ENCODE measurements around the gene TFAP2E. TPM values are rescaled to one million over a fixed set of nuclear protein-coding genes. Genes with fewer than 3 reads are reported as not detected.
"Not testable (repeated sequence)": the region's sequence is repeated elsewhere in the genome, so short reads cannot be mapped to it uniquely, and the experiment has no call there.

TFAP2E gene
- total RNA-seq, 2 donors from 2014 or later: 0.62 to 0.66 TPM

- H3K4me3 ChIP-seq (ENCODE audit: low read length): no peak overlapping the region
- H3K4me1 Mint-ChIP-seq: peaks cover 11% of the 10 kb centered on the region
- H3K27ac ChIP-seq (ENCODE audit: low read depth, low read length): no peak overlapping the region
- H3K27ac Mint-ChIP-seq: no peak overlapping the region
- TF ChIP-seq CTCF (conservative IDR thresholded peaks at IDR 0.05): no peak
- peak overlapping the region; percentile 58 for H3K4me3 Mint-ChIP-seq
- no peaks in the 10 kb centered on the region for H3K36me3 ChIP-seq (ENCODE audit: control insufficient read depth, insufficient read depth, low read length)
- no peaks in the 10 kb centered on the region for H3K9me3 Mint-ChIP-seq
- H3K27me3 Mint-ChIP-seq (ENCODE audit: insufficient read depth): peaks cover 84% of the 10 kb centered on the region
- H3K9me3 ChIP-seq (ENCODE audit: control insufficient read depth, low read length): no peaks in the 10 kb centered on the region
- DNase-seq: no peak
- no peaks in the 10 kb centered on the region for H3K36me3 Mint-ChIP-seq (ENCODE audit: low read depth)
- WGBS, 2 experiments (ENCODE audit: insufficient coverage in 1 of 2, insufficient read length in 1 of 2): 67 to 83% methylated on average over 6 to 10 of the region's 10 CpGs
- H3K4me1 ChIP-seq (ENCODE audit: control insufficient read depth, insufficient read depth, low read length): no peaks in the 10 kb centered on the region
- no peak overlapping the region for H3K9ac ChIP-seq (ENCODE audit: extremely low read depth, low read length, poor library complexity, severe bottlenecking)
- H3K27me3 ChIP-seq (ENCODE audit: control insufficient read depth, insufficient read depth, low read length, poor library complexity, severe bottlenecking): peaks cover 76% of the 10 kb centered on the region
Observed at GRCh38 chr1:35576061-35576765, 3.1 kb downstream of the TFAP2E start.

- not testable (repeated sequence) for H3K4me1 ChIP-seq (ENCODE audit: control insufficient read depth, insufficient read depth, low read length); H3K9me3 ChIP-seq (ENCODE audit: control insufficient read depth, low read length); DNase-seq; H3K9ac ChIP-seq (ENCODE audit: extremely low read depth, low read length, poor library complexity, severe bottlenecking); H3K9me3 Mint-ChIP-seq; H3K36me3 ChIP-seq (ENCODE audit: control insufficient read depth, insufficient read depth, low read length); H3K27ac ChIP-seq (ENCODE audit: low read depth, low read length); H3K27ac Mint-ChIP-seq; H3K36me3 Mint-ChIP-seq (ENCODE audit: low read depth); H3K4me3 ChIP-seq (ENCODE audit: low read length)
- 30 to 63% methylated on average over 12 to 37 of the region's 37 CpGs for WGBS, 2 experiments (ENCODE audit: insufficient coverage in 1 of 2, insufficient read length in 1 of 2)
- peaks cover 71% of the 10 kb centered on the region for H3K27me3 ChIP-seq (ENCODE audit: control insufficient read depth, insufficient read depth, low read length, poor library complexity, severe bottlenecking)
- H3K4me1 Mint-ChIP-seq: peaks cover 11% of the 10 kb centered on the region
- H3K27me3 Mint-ChIP-seq (ENCODE audit: insufficient read depth): peaks cover 79% of the 10 kb centered on the region
- peak overlapping the region; percentile 58 for H3K4me3 Mint-ChIP-seq
Observed at GRCh38 chr1:35576766-35577070, 3.6 kb downstream of the TFAP2E start.

DNA sequence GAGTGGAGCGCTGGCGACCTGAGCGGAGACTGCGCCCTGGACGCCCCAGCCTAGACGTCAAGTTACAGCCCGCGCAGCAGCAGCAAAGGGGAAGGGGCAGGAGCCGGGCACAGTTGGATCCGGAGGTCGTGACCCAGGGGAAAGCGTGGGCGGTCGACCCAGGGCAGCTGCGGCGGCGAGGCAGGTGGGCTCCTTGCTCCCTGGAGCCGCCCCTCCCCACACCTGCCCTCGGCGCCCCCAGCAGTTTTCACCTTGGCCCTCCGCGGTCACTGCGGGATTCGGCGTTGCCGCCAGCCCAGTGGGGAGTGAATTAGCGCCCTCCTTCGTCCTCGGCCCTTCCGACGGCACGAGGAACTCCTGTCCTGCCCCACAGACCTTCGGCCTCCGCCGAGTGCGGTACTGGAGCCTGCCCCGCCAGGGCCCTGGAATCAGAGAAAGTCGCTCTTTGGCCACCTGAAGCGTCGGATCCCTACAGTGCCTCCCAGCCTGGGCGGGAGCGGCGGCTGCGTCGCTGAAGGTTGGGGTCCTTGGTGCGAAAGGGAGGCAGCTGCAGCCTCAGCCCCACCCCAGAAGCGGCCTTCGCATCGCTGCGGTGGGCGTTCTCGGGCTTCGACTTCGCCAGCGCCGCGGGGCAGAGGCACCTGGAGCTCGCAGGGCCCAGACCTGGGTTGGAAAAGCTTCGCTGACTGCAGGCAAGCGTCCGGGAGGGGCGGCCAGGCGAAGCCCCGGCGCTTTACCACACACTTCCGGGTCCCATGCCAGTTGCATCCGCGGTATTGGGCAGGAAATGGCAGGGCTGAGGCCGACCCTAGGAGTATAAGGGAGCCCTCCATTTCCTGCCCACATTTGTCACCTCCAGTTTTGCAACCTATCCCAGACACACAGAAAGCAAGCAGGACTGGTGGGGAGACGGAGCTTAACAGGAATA is 4.2 kb downstream of the TFAP2E start:
- Histone ChIP-seq H3K27ac (ENCODE audit: low read depth, low read length) (no peak overlapping the region), H3K4me1 (ENCODE audit: control insufficient read depth, insufficient read depth, low read length) (no peaks in the 10 kb centered on the region), H3K27me3 (ENCODE audit: control insufficient read depth, insufficient read depth, low read length, poor library complexity, severe bottlenecking) (peaks cover 65% of the 10 kb centered on the region), H3K9ac (ENCODE audit: extremely low read depth, low read length, poor library complexity, severe bottlenecking) (no peak overlapping the region), H3K36me3 (ENCODE audit: control insufficient read depth, insufficient read depth, low read length) (no peaks in the 10 kb centered on the region), H3K9me3 (ENCODE audit: control insufficient read depth, low read length) (no peaks in the 10 kb centered on the region), H3K4me3 (ENCODE audit: low read length) (peak overlapping the region; percentile 40)
- Mint-ChIP-seq H3K4me1 (peaks cover 11% of the 10 kb centered on the region), H3K9me3 (no peaks in the 10 kb centered on the region), H3K4me3 (peak overlapping the region; percentile 58), H3K36me3 (ENCODE audit: low read depth) (no peaks in the 10 kb centered on the region), H3K27ac (no peak overlapping the region), H3K27me3 (ENCODE audit: insufficient read depth) (peaks cover 73% of the 10 kb centered on the region)
- peak; percentile 82 for DNase-seq
- 21 to 22% methylated on average over 31 to 70 of the region's 70 CpGs for WGBS, 2 experiments (ENCODE audit: insufficient coverage in 1 of 2, insufficient read length in 1 of 2)
- TF ChIP-seq CTCF (conservative IDR thresholded peaks at IDR 0.05): no peak
